ENCODE measurements around the gene CALML4.

Gene CALML4

GRCh38 chr15:68206711-68207151 lies 1.6 kb upstream of the CALML4 start:
- DNase-seq (ENCODE audit: low read depth in 1 of 2, low spot score in 1 of 2), result no peak
- Histone ChIP-seq H3K27ac (replicated peaks) (peak overlapping the region; percentile 78), H3K27me3 (ENCODE audit: insufficient read depth, poor library complexity, severe bottlenecking) (no peaks in the 10 kb centered on the region), H3K4me3 (replicated peaks; ENCODE audit: insufficient read depth, low read length) (no peak overlapping the region)
- TF ChIP-seq POLR2AphosphoS5 (IDR thresholded peaks at IDR 0.05; ENCODE audit: low read depth) (no peak), GABPA (IDR thresholded peaks at IDR 0.05; ENCODE audit: low read depth) (no peak), CTCF (IDR thresholded peaks at IDR 0.05; ENCODE audit: insufficient read depth, low read length) (no peak), SPI1 (IDR thresholded peaks at IDR 0.05; ENCODE audit: borderline replicate concordance, low read depth) (no peak), REST (IDR thresholded peaks at IDR 0.05; ENCODE audit: insufficient replicate concordance, low read depth) (no peak)

GRCh38 chr15:68205954-68206539 lies 915 bp upstream of the CALML4 start:
- Histone ChIP-seq H3K27me3 (ENCODE audit: insufficient read depth, poor library complexity, severe bottlenecking) (no peaks in the 10 kb centered on the region), H3K4me3 (replicated peaks; ENCODE audit: insufficient read depth, low read length) (peak overlapping the region; percentile 37), H3K27ac (replicated peaks) (peak overlapping the region; percentile 78)
- peak; percentile 73 to 97 for DNase-seq (ENCODE audit: low read depth in 1 of 2, low spot score in 1 of 2)
- TF ChIP-seq REST (IDR thresholded peaks at IDR 0.05; ENCODE audit: insufficient replicate concordance, low read depth), result no peak
- no peak for TF ChIP-seq CTCF (IDR thresholded peaks at IDR 0.05; ENCODE audit: insufficient read depth, low read length)
- peak; percentile 59; the same call in 1 of the 2 replicates for TF ChIP-seq GABPA (IDR thresholded peaks at IDR 0.05; ENCODE audit: low read depth)
- TF ChIP-seq POLR2AphosphoS5 (IDR thresholded peaks at IDR 0.05; ENCODE audit: low read depth), result peak; percentile 57
- peak; percentile 71; the same call in 1 of the 2 replicates for TF ChIP-seq SPI1 (IDR thresholded peaks at IDR 0.05; ENCODE audit: borderline replicate concordance, low read depth)

GRCh38 chr15:68205558-68205944 lies 419 bp upstream of the CALML4 start:
- TF ChIP-seq CTCF (IDR thresholded peaks at IDR 0.05; ENCODE audit: insufficient read depth, low read length) (no peak), POLR2AphosphoS5 (IDR thresholded peaks at IDR 0.05; ENCODE audit: low read depth) (no peak), GABPA (IDR thresholded peaks at IDR 0.05; ENCODE audit: low read depth) (no peak)
- Histone ChIP-seq H3K27ac (replicated peaks) (peak overlapping the region; percentile 78), H3K4me3 (replicated peaks; ENCODE audit: insufficient read depth, low read length) (peak overlapping the region; percentile 37), H3K27me3 (ENCODE audit: insufficient read depth, poor library complexity, severe bottlenecking) (no peaks in the 10 kb centered on the region)
- no peak for DNase-seq (ENCODE audit: low read depth in 1 of 2, low spot score in 1 of 2)

GRCh38 chr15:68204361-68204760 lies 771 bp downstream of the CALML4 start:
- Histone ChIP-seq H3K27me3 (ENCODE audit: insufficient read depth, poor library complexity, severe bottlenecking) (no peaks in the 10 kb centered on the region), H3K4me3 (replicated peaks; ENCODE audit: insufficient read depth, low read length) (no peak overlapping the region; the same call in 1 of the 2 replicates), H3K27ac (replicated peaks) (peak overlapping the region; percentile 78)
- no peak for DNase-seq (ENCODE audit: low read depth in 1 of 2, low spot score in 1 of 2)
- TF ChIP-seq GABPA (IDR thresholded peaks at IDR 0.05; ENCODE audit: low read depth) (no peak), SPI1 (IDR thresholded peaks at IDR 0.05; ENCODE audit: borderline replicate concordance, low read depth) (no peak), CTCF (IDR thresholded peaks at IDR 0.05; ENCODE audit: insufficient read depth, low read length) (no peak), POLR2AphosphoS5 (IDR thresholded peaks at IDR 0.05; ENCODE audit: low read depth) (no peak), REST (IDR thresholded peaks at IDR 0.05; ENCODE audit: insufficient replicate concordance, low read depth) (no peak)

All from HL-60 (cell line).